ENCODE data around the gene CCL21. TPM values are rescaled to one million over a fixed set of nuclear protein-coding genes. Genes with fewer than 3 reads are reported as not detected.

The CCL21 gene
- total and polyA plus RNA-seq, 2 of the 8 experiments (the other 6 are each of a cell fraction or from before 2014, with no cell fraction given) = not detected

GRCh38 chr9:34701023-34701768, 8.7 kb downstream of the CCL21 start:
- DNase-seq (ENCODE audit: low read depth in 1 of 2, low spot score in 2 of 2) = peak; percentile 36 to 94
- Histone ChIP-seq H3K79me2 (ENCODE audit: control insufficient read depth in 1 of 2, insufficient read depth in 2 of 2, low read length in 2 of 2) (no peaks in the 10 kb centered on the region), H3K14ac (ENCODE audit: insufficient read length) (no peak overlapping the region), H3K27ac (ENCODE audit: low read depth, low read length) (no peak overlapping the region), H2AFZ (ENCODE audit: low read length) (peak overlapping the region; percentile 79), H3K36me3 (ENCODE audit: control insufficient read depth in 2 of 4, insufficient read depth in 4 of 4, low read length in 3 of 4) (no peaks in the 10 kb centered on the region), H3K27me3 (replicated peaks in 1 of 4; ENCODE audit: control insufficient read depth in 3 of 4, extremely low read depth in 1 of 4, insufficient read depth in 3 of 4, low read length in 3 of 4) (peaks cover 0 to 30% (median 18%) of the 10 kb centered on the region in 4 experiments; a peak in 6 of 7 replicates), H3K79me1 (ENCODE audit: low read depth, low read length) (no peaks in the 10 kb centered on the region), H3K23ac (ENCODE audit: insufficient read length) (no peak overlapping the region), H4K91ac (replicated peaks; ENCODE audit: insufficient read length, low read length) (no peak overlapping the region), H2BK15ac (ENCODE audit: low read length) (no peak overlapping the region), H3K4me2 (ENCODE audit: insufficient read depth in 1 of 2, low read depth in 2 of 2, low read length in 2 of 2) (peak overlapping the region; percentile 62 to 91), H3K9ac (replicated peaks in 1 of 4; ENCODE audit: extremely low read depth in 1 of 4, low read depth in 3 of 4, low read length in 3 of 4) (no peak overlapping the region), H3K4me3 (ENCODE audit: extremely low read depth in 1 of 4, insufficient read depth in 2 of 4, low read depth in 3 of 4, low read length in 4 of 4) (peak overlapping the region; percentile 38 to 65 (median 45)), H4K20me1 (replicated peaks in 1 of 2; ENCODE audit: control insufficient read depth in 1 of 2, insufficient read depth in 2 of 2, low read length in 2 of 2) (no peaks in the 10 kb centered on the region), H3K9me3 (ENCODE audit: insufficient read depth in 2 of 2, low read depth in 1 of 2, low read length in 1 of 2) (no peaks in the 10 kb centered on the region), H3K56ac (replicated peaks; ENCODE audit: insufficient read length, low read depth, low read length) (no peak overlapping the region), H2BK20ac (ENCODE audit: low read length) (no peak overlapping the region), H2BK5ac (ENCODE audit: low read depth, low read length) (no peak overlapping the region), H4K5ac (ENCODE audit: insufficient read length, low read depth, low read length) (no peak overlapping the region), H2AK5ac (ENCODE audit: low read depth, low read length) (no peak overlapping the region), H2BK12ac (ENCODE audit: low read depth, low read length) (no peak overlapping the region), H3K23me2 (ENCODE audit: low read depth, low read length) (peaks cover 11% of the 10 kb centered on the region), H3K18ac (ENCODE audit: extremely low read depth, low read length) (no peak overlapping the region), H4K8ac (ENCODE audit: extremely low read depth, insufficient read depth, low read length) (no peak overlapping the region), H3K4me1 (replicated peaks in 1 of 4; ENCODE audit: control insufficient read depth in 3 of 4, insufficient read depth in 4 of 4, low read length in 3 of 4) (peaks cover 0 to 5% (median 2%) of the 10 kb centered on the region in 4 experiments; a peak in 2 of 7 replicates), H2BK120ac (replicated peaks; ENCODE audit: low read depth, low read length) (no peak overlapping the region), H3K4ac (replicated peaks; ENCODE audit: insufficient read length, low read depth, low read length) (no peak overlapping the region)
- 9% methylated on average over 42 of the region's 52 CpGs; no CpG with 5 or more reads in 1 of the 2 experiments for WGBS, 2 experiments (ENCODE audit: extremely low coverage in 1 of 2, insufficient coverage in 1 of 2, insufficient read length in 1 of 2, insufficient replicate concordance in 2 of 2, low coverage in 1 of 2, low lambda C conversion rate in 2 of 2, missing lambda C conversion rate in 1 of 2)
- ChIA-PET CTCF (ENCODE audit: partially characterized antibody) (interaction anchor here (0.6 to 7.8 kb wide), 40 partner anchors 9 to 985 kb away, joined by 3 to 147 read pairs (median 4); partner anchors contain the start of genes CCL19, CCL21, GALT and SIGMAR1), POLR2A (ENCODE audit: partially characterized antibody) (interaction anchor here (1.0 to 1.1 kb wide), 2 partner anchors 10 to 26 kb away, joined by 3 read pairs; partner anchors contain the start of gene CCL19)
- FAIRE-seq = no peak
- TF ChIP-seq SAP30 (IDR thresholded peaks at IDR 0.05; ENCODE audit: insufficient read depth, insufficient replicate concordance, low read length) (no peak), TAF1 (IDR thresholded peaks at IDR 0.05; ENCODE audit: low read depth, low read length) (0 out of 2 replicates have a peak, but pooled peaks have one; percentile 18), KDM5A (IDR thresholded peaks at IDR 0.05; ENCODE audit: low read length) (no peak), POLR2AphosphoS5 (IDR thresholded peaks at IDR 0.05; ENCODE audit: low read depth, low read length) (no peak), RBBP5 (IDR thresholded peaks at IDR 0.05; ENCODE audit: borderline replicate concordance, low read depth, low read length) (0 out of 2 replicates have a peak, but pooled peaks have one; percentile 51), ATF3 (IDR thresholded peaks at IDR 0.05; ENCODE audit: insufficient read depth, low read depth, low read length) (0 out of 2 replicates have a peak, but pooled peaks have one; percentile 2), ASH2L (IDR thresholded peaks at IDR 0.05; ENCODE audit: low read length) (no peak), EGR1 (IDR thresholded peaks at IDR 0.05; ENCODE audit: borderline replicate concordance, low read depth, low read length) (no peak), SUZ12 (IDR thresholded peaks at IDR 0.05; ENCODE audit: low read length) (0 out of 2 replicates have a peak, but pooled peaks have one; percentile 24), CREB1 (IDR thresholded peaks at IDR 0.05) (peak; percentile 42; the same call in 1 of the 2 replicates), TBP (IDR thresholded peaks at IDR 0.05; ENCODE audit: low read depth, low read length) (no peak), YY1 (IDR thresholded peaks at IDR 0.05; ENCODE audit: low read depth, low read length) (0 out of 2 replicates have a peak, but pooled peaks have one; percentile 33)

All from H1 (cell line).